Measurements from ENCODE around the gene AP3B1.

The AP3B1 gene

GRCh38 chr5:78236046-78236445 is 58.5 kb downstream of the AP3B1 start:
- no peak for DNase-seq (ENCODE audit: low read depth)
- no peak overlapping the region for H3K4me3 ChIP-seq (ENCODE audit: low read depth, low read length)
- TF ChIP-seq CTCF (IDR thresholded peaks at IDR 0.05; ENCODE audit: low read depth, low read length, missing control alignments) = no peak

- no peak for DNase-seq (ENCODE audit: low read depth)
Observed at GRCh38 chr5:78235289-78235688, 59.2 kb downstream of the AP3B1 start.

GRCh38 chr5:78234804-78235203 is 59.7 kb downstream of the AP3B1 start:
- TF ChIP-seq CTCF (IDR thresholded peaks at IDR 0.05; ENCODE audit: low read depth, low read length, missing control alignments) = no peak
- no peak overlapping the region for H3K4me3 ChIP-seq (ENCODE audit: low read depth, low read length)
- DNase-seq (ENCODE audit: low read depth) = no peak

More at GRCh38 chr5:78235289-78235688, 59.2 kb downstream of the AP3B1 start:
- H3K4me3 ChIP-seq (ENCODE audit: low read depth, low read length) = no peak overlapping the region
- no peak for TF ChIP-seq CTCF (IDR thresholded peaks at IDR 0.05; ENCODE audit: low read depth, low read length, missing control alignments)

- no peak for TF ChIP-seq CTCF (IDR thresholded peaks at IDR 0.05; ENCODE audit: low read depth, low read length, missing control alignments)
- no peak overlapping the region for H3K4me3 ChIP-seq (ENCODE audit: low read depth, low read length)
- DNase-seq (ENCODE audit: low read depth) = no peak
Observed at GRCh38 chr5:78232163-78232562, 62.3 kb downstream of the AP3B1 start.

- DNase-seq (ENCODE audit: low read depth) = no peak
- H3K4me3 ChIP-seq (ENCODE audit: low read depth, low read length) = no peak overlapping the region
- TF ChIP-seq CTCF (IDR thresholded peaks at IDR 0.05; ENCODE audit: low read depth, low read length, missing control alignments) = no peak
Observed at GRCh38 chr5:78224358-78224757, 70.1 kb downstream of the AP3B1 start.

GRCh38 chr5:78221964-78222451 is 72.5 kb downstream of the AP3B1 start:
- H3K4me3 ChIP-seq (ENCODE audit: low read depth, low read length) = no peak overlapping the region
- peak; percentile 93 for DNase-seq (ENCODE audit: low read depth)
- TF ChIP-seq CTCF (IDR thresholded peaks at IDR 0.05; ENCODE audit: low read depth, low read length, missing control alignments) = peak; percentile 53

GRCh38 chr5:78221467-78221866 is 73.0 kb downstream of the AP3B1 start:
- no peak for TF ChIP-seq CTCF (IDR thresholded peaks at IDR 0.05; ENCODE audit: low read depth, low read length, missing control alignments)
- no peak for DNase-seq (ENCODE audit: low read depth)
- H3K4me3 ChIP-seq (ENCODE audit: low read depth, low read length) = no peak overlapping the region
